Progenitor cell of endocrine pancreas (in vitro differentiated cells): ENCODE results near the gene NLK. TPM values are rescaled to one million over a fixed set of nuclear protein-coding genes. Genes with fewer than 3 reads are reported as not detected.
"Not testable (repeated sequence)": the region's sequence is repeated elsewhere in the genome, so short reads cannot be mapped to it uniquely, and the experiment has no call there.

ENCODE experiments used
- DNase-seq: peaks from one replicate; pipeline ENCODE4 v3.0.0; 2021; ENCODE audit warnings: low spot score; ENCODE audit not compliant: unreplicated experiment
- H3K27ac Mint-ChIP-seq: 2 replicates; pipeline ENCODE4 v1.8.0; 2021; ENCODE audit warnings: mild to moderate bottlenecking, moderate library complexity, mixed read lengths
- H3K27me3 Mint-ChIP-seq: 2 replicates; pipeline ENCODE4 v1.8.0; 2021; ENCODE audit warnings: mixed read lengths
- H3K36me3 Mint-ChIP-seq: 2 replicates; pipeline ENCODE4 v1.8.0; 2022; ENCODE audit warnings: mixed read lengths; ENCODE audit not compliant: insufficient read depth
- H3K4me1 Mint-ChIP-seq: 2 replicates; pipeline ENCODE4 v1.8.0; 2021; ENCODE audit warnings: low read depth, mixed read lengths
- H3K4me3 Mint-ChIP-seq: 2 replicates; pipeline ENCODE4 v1.8.0; 2021; ENCODE audit warnings: low read depth, mild to moderate bottlenecking, moderate library complexity, mixed read lengths
- H3K9me3 Mint-ChIP-seq: 2 replicates; pipeline ENCODE4 v1.8.0; 2021; ENCODE audit warnings: low read depth, mixed read lengths
- CTCF ChIP-seq: fragments of 200-600 bp; sonication (generic); IDR thresholded peaks from one replicate; pipeline ENCODE4 v1.5.0; 2021; ENCODE audit warnings: antibody characterized with exemption, mild to moderate bottlenecking; ENCODE audit not compliant: unreplicated experiment
- total RNA-seq: library from RNA; stranded (reverse); gene quantifications from 2 replicates; pipeline ENCODE4 v1.2.1, GENCODE V29; 2021

Gene NLK
- total RNA-seq, 1 donor from 2014 or later, result 38.9 TPM

GRCh38 chr17:28206292-28206691, 163.8 kb downstream of the NLK start:
- no peaks in the 10 kb centered on the region for H3K4me1 Mint-ChIP-seq
- no peak for DNase-seq
- H3K27ac Mint-ChIP-seq, result peak overlapping the region; percentile 33
- peaks cover 13% of the 10 kb centered on the region for H3K36me3 Mint-ChIP-seq
- TF ChIP-seq CTCF, result no peak
- no peak overlapping the region for H3K4me3 Mint-ChIP-seq
- H3K9me3 Mint-ChIP-seq, result peaks cover 6% of the 10 kb centered on the region
- no peaks in the 10 kb centered on the region for H3K27me3 Mint-ChIP-seq

- Mint-ChIP-seq H3K9me3 (peaks cover 14% of the 10 kb centered on the region), H3K27ac (no peak overlapping the region), H3K4me3 (no peak overlapping the region), H3K36me3 (peaks cover 17% of the 10 kb centered on the region), H3K27me3 (no peaks in the 10 kb centered on the region), H3K4me1 (no peaks in the 10 kb centered on the region)
- TF ChIP-seq CTCF, result no peak
- DNase-seq, result no peak
Measured at GRCh38 chr17:28211811-28212210, 169.3 kb downstream of the NLK start.

- H3K4me3 Mint-ChIP-seq, H3K27me3 Mint-ChIP-seq, H3K27ac Mint-ChIP-seq, DNase-seq, H3K4me1 Mint-ChIP-seq: not testable (repeated sequence)
- Mint-ChIP-seq H3K36me3 (peaks cover 16% of the 10 kb centered on the region), H3K9me3 (peaks cover 14% of the 10 kb centered on the region)
Measured at GRCh38 chr17:28213578-28213977, 171.1 kb downstream of the NLK start.

GRCh38 chr17:28216052-28216451, 173.6 kb downstream of the NLK start:
- no peak for DNase-seq
- Mint-ChIP-seq H3K27ac (no peak overlapping the region), H3K36me3 (peaks cover 6% of the 10 kb centered on the region), H3K4me3 (no peak overlapping the region), H3K27me3 (no peaks in the 10 kb centered on the region), H3K9me3 (peaks cover 8% of the 10 kb centered on the region), H3K4me1 (no peaks in the 10 kb centered on the region)
- no peak for TF ChIP-seq CTCF

GRCh38 chr17:28216528-28216927, 174.1 kb downstream of the NLK start:
- Mint-ChIP-seq H3K36me3 (peaks cover 5% of the 10 kb centered on the region), H3K27ac (peak overlapping the region; percentile 51), H3K4me1 (no peaks in the 10 kb centered on the region)

More at GRCh38 chr17:28216528-28216927, 174.1 kb downstream of the NLK start:
- no peak for TF ChIP-seq CTCF
- H3K27me3 Mint-ChIP-seq, result no peaks in the 10 kb centered on the region
- H3K9me3 Mint-ChIP-seq, result peaks cover 11% of the 10 kb centered on the region
- H3K4me3 Mint-ChIP-seq, result no peak overlapping the region
- no peak for DNase-seq
